GF-D8 (cell line): ENCODE measurements around the gene ESPNL.
"Not testable (repeated sequence)": the region's sequence is repeated elsewhere in the genome, so short reads cannot be mapped to it uniquely, and the experiment has no call there.

Experiments
- DNase-seq: peaks from one replicate; lab custom pipeline; 2025; lab: John Stamatoyannopoulos, UW

ESPNL gene, protein sequence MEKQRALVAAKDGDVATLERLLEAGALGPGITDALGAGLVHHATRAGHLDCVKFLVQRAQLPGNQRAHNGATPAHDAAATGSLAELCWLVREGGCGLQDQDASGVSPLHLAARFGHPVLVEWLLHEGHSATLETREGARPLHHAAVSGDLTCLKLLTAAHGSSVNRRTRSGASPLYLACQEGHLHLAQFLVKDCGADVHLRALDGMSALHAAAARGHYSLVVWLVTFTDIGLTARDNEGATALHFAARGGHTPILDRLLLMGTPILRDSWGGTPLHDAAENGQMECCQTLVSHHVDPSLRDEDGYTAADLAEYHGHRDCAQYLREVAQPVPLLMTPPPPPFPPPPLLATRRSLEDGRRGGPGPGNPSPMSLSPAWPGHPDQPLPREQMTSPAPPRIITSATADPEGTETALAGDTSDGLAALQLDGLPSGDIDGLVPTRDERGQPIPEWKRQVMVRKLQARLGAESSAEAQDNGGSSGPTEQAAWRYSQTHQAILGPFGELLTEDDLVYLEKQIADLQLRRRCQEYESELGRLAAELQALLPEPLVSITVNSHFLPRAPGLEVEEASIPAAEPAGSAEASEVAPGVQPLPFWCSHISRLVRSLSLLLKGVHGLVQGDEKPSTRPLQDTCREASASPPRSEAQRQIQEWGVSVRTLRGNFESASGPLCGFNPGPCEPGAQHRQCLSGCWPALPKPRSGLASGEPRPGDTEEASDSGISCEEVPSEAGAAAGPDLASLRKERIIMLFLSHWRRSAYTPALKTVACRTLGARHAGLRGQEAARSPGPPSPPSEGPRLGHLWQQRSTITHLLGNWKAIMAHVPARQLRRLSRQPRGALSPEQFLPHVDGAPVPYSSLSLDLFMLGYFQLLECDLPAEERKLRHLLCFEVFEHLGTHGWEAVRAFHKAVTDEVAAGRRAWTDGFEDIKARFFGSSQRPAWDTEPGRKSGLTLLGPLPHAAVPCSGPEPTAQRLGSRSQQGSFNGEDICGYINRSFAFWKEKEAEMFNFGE

GRCh38 chr2:238100049-238100820, at the start of gene ESPNL:
TSS of gene ESPNL (plus strand) at chr2:238100340. CDS start at chr2:238100420, 80 bp downstream.
- no peak for DNase-seq

DNA sequence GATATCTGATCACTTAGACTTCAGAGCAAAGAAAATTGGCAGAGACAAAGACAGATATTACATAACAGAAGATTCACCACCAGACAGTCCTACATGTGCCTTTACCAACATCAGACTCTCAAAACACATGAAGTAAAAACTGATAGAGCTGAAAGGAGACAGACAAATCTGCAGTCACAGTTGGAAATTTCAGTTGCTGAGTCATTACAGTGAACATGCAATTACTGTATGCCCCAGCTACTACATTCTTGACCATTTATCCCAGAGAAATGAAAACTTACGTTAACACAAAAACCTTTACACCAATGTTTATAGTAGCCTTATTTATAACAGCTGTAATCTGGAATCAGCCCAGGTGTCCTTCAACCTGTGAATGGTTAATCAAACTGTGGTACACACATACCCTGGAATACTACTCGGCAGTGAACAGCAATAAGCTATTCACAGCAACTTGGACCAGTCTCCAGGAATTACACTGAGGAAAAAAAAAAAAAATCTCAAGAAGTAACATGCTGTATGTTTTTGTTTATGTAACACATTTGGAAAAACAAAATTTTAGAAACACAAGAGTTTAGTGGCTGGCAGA, 46.9 kb upstream of the ESPNL start:
- DNase-seq, result no peak

DNA sequence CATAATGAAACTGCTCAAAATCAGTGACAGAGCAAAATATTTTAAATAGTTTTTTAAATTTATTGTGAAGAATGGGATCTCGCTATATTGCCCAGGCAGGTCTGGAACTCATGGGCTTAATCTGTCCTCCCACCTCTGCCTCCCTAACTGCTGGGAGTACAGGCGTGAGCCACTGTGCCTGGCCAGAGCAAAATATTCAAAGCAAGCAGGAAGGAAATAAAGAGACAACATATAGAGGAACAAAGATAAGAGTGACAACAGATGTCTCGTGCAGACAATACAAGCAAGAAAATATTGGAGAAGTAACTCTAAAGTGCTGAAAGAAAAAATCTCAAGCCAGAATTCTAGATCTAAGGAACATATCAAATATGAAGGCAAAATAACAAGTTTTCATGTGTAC, 44.3 kb upstream of the ESPNL start:
- peak; percentile 30 for DNase-seq

GRCh38 chr2:238057696-238058575, 42.2 kb upstream of the ESPNL start:
- DNase-seq, result not testable (repeated sequence)

DNA sequence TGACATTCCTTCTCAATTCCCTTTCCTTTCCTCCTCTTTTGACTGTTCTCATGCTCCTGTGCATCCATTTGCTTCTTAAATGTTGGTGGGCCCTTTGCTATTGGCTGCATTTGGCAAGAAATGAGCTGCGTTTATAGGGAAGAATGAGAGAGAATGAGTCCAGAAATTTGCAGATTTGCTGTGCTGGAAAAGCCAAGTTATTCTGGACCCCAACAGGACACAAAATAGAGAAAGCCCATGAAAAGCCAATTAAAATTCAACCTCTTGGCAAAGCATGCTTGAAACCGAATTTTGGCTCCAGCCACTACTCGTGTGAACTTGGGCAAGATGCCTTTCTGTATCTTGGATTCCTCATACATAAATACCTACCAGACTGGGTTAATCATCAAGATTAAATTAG, 40.6 kb upstream of the ESPNL start:
- no peak for DNase-seq

- no peak for DNase-seq
Observed at GRCh38 chr2:238060096-238060541, 40.0 kb upstream of the ESPNL start.

- peak; percentile 85 for DNase-seq
Observed at GRCh38 chr2:238060542-238061314, 39.4 kb upstream of the ESPNL start, which contains the start of gene SCLY. TSS of gene SCLY (plus strand) at chr2:238061001. CDS start at chr2:238061055, 54 bp downstream.

GRCh38 chr2:238061315-238062202, 38.6 kb upstream of the ESPNL start:
- no peak for DNase-seq

GRCh38 chr2:238063414-238064189, 36.5 kb upstream of the ESPNL start:
- DNase-seq, result no peak

DNA sequence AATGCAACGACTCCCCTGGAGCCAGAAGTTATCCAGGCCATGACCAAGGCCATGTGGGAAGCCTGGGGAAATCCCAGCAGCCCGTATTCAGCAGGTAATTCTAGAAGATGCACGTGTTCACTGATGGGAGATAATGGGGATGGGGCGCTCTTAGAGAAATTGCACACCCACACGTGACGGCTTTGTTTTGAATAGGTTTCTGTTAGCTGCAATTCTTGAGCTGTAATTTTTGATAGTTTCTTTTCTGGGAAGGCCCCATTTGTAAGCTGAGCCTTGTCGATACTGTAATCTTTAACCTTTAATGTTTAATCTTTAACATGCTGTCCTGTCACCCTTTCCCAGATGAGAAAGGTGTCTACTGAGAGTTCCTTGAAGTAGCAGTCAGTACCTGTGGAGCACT, 35.8 kb upstream of the ESPNL start:
- DNase-seq, result no peak

GRCh38 chr2:238065071-238065846, 34.9 kb upstream of the ESPNL start:
- DNase-seq, result no peak

DNA sequence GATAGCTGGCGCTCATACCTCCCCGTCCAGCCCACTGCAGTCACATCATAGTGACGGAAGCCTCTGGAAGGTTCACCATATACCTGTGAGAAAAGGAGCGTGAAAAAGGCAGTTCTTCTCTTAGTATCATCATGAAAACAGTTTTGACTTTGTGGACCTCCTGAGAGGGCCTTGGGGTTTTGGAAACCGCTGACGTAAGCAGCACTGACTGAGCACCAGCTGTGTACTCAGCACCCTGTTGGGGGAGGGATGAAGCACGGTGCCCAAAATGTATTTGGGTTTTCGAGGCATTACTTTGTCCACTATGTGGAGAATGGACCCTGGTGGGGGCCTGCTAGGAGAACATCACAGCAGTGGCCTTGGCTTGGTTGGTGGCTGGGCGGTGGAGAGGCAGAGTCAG, 33.9 kb upstream of the ESPNL start:
- no peak for DNase-seq

DNA sequence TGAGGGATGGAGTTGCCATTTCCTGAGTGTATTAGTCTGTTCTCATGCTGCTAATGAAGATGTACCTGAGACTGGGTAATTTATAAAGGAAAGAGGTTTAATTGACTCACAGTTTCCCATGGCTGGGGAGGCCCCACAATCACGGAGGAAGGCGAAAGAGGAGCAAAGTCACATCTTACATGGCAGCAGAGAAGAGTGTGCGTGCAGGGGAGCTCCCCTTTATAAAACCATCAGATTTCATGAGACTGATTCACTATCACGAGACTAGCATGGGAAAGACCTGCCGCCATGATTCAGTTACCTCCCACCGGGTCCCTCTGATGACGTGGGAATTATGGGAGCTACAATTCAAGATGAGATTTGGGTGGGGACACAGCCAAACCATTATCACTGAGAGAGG, 33.4 kb upstream of the ESPNL start:
- not testable (repeated sequence) for DNase-seq

GRCh38 chr2:238067939-238068338, 32.2 kb upstream of the ESPNL start:
- no peak for DNase-seq

DNA sequence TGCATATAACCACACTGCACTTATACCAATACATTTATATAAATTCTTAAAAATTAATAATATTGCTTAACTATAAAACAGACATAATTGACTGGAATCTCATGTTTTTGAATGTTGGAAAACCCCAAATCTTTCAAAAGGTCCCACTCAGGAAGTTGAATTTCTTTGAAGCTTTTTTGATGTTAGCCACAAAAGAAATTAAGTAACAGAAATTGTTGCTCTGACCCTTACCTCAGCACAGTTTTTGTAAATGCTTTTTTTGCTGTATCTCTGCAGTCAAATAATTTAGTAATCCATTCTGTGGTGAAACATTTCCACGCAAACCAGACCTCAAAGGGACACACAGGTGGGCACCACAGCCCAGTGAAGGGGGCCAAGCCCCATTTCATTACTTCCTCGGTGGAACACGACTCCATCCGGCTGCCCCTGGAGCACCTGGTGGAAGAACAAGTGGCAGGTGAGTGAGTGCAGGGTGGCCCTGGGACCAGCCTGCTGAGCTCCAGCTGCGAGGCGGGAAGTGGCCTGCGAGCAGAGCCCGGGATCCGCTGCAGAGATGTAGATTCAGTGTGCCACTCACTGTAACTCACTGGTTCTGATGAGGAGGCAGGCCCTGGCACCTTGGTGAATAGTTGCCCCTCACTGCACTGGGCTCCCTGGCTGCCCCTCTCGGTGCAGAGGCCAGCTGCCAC, 31.0 kb upstream of the ESPNL start:
- DNase-seq, result no peak

GRCh38 chr2:238069877-238070276, 30.3 kb upstream of the ESPNL start:
- no peak for DNase-seq
